CD4-positive, alpha-beta T cell (primary cell): ENCODE data around the gene CCL28. TPM values are rescaled to one million over a fixed set of nuclear protein-coding genes. Genes with fewer than 3 reads are reported as not detected.

Source experiments
- ATAC-seq: fragments of 200-7000 bp; cut with Tn5 transposase; one replicate; pipeline ENCODE4 v1.10.0; 2022; ENCODE audit warnings: mild to moderate bottlenecking; ENCODE audit not compliant: poor library complexity
- CTCF ChIA-PET: fragments of 350-600 bp; sonication (Branson Sonifier 250); formaldehyde crosslinking; loops from one replicate; lab custom pipeline; 2021; ENCODE audit warnings: antibody characterized with exemption, inconsistent platforms; lab: Charles Lee
- POLR2A ChIA-PET: fragments of 350-600 bp; sonication (Branson Sonifier 250); formaldehyde crosslinking; loops from one replicate; lab custom pipeline; 2021; ENCODE audit warnings: antibody characterized with exemption, inconsistent platforms; lab: Charles Lee
- DNase-seq, 14 experiments: peaks; one replicate each; pipeline ENCODE4 v3.0.0-alpha.2; 2013 to 2020; ENCODE audit warnings: mixed read lengths in 2 of 14
- H3K27ac ChIP-seq, 2 donors: one replicate each; pipeline versions ENCODE4 v1.5.1 to v1.7.0; 2013; ENCODE audit warnings: low read length in 2 of 2, low read depth in 1 of 2, mild to moderate bottlenecking in 1 of 2
- H3K27me3 ChIP-seq, 2 experiments: 1 replicate in 1 of 2; 2 replicates in 1 of 2; pipeline versions ENCODE4 v1.6.1 to v1.7.0; 2013; ENCODE audit warnings: low read length in 2 of 2, control low read depth in 1 of 2, mild to moderate bottlenecking in 1 of 2, moderate library complexity in 1 of 2; ENCODE audit not compliant: insufficient read depth in 2 of 2, control insufficient read depth in 1 of 2
- H3K36me3 ChIP-seq: one replicate; pipeline ENCODE4 v1.6.1; 2013; ENCODE audit warnings: low read length, control low read depth; ENCODE audit not compliant: insufficient read depth
- H3K4me1 ChIP-seq: one replicate; pipeline ENCODE4 v1.6.1; 2013; ENCODE audit warnings: low read length, control low read depth; ENCODE audit not compliant: insufficient read depth
- H3K4me3 ChIP-seq: one replicate; pipeline ENCODE4 v1.5.1; 2013; ENCODE audit warnings: mild to moderate bottlenecking, low read length, moderate library complexity
- H3K9me3 ChIP-seq, 2 experiments: 1 replicate in 1 of 2; 2 replicates in 1 of 2; pipeline versions ENCODE4 v1.6.1 to v1.7.0; 2013; ENCODE audit warnings: low read length in 2 of 2, mild to moderate bottlenecking in 2 of 2, control low read depth in 1 of 2, moderate library complexity in 1 of 2; ENCODE audit not compliant: control insufficient read depth in 1 of 2, insufficient read depth in 1 of 2
- H3K27ac Mint-ChIP-seq: one replicate; pipeline ENCODE4 v1.8.0; 2020; ENCODE audit warnings: mixed read lengths
- H3K27me3 Mint-ChIP-seq: one replicate; pipeline ENCODE4 v1.8.0; 2021; ENCODE audit warnings: mixed read lengths
- H3K36me3 Mint-ChIP-seq: one replicate; pipeline ENCODE4 v1.8.0; 2021; ENCODE audit warnings: low read depth, mixed read lengths
- H3K4me1 Mint-ChIP-seq: one replicate; pipeline ENCODE4 v1.8.0; 2021; ENCODE audit warnings: low read depth, mixed read lengths
- H3K4me3 Mint-ChIP-seq: one replicate; pipeline ENCODE4 v1.8.0; 2020; ENCODE audit warnings: mild to moderate bottlenecking, mixed read lengths
- H3K9me3 Mint-ChIP-seq: one replicate; pipeline ENCODE4 v1.8.0; 2020; ENCODE audit warnings: mixed read lengths
- CTCF ChIP-seq: fragments of 200-600 bp; IDR thresholded peaks from one replicate; pipeline ENCODE4 v1.8.0; 2022; ENCODE audit warnings: antibody characterized with exemption, mild to moderate bottlenecking
- intact Hi-C, 2 experiments: fragments of 100-400 bp; cut with DNase I in 1 of 2; cut with micrococcal nuclease in 1 of 2; formaldehyde crosslinking; loops; one replicate each; pipeline versions ENCODE4 v1.15.1 to v1.9.0; 2023 to 2025; cut with DNase I, micrococcal nuclease
- total RNA-seq, 174 experiments: library from RNA in 2 of 174; stranded (reverse) in 2 of 174; gene quantifications; one replicate each; pipeline ENCODE4 v1.2.3 and lab custom pipeline; 2021 to 2026

CCL28 gene
- total RNA-seq, 2 experiments from 2014 or later: 20.6 to 20.9 TPM

GRCh38 chr5:43437062-43437660 is 25.0 kb upstream of the CCL28 start:
- ChIA-PET CTCF (no interaction called here), POLR2A (no interaction called here)
- H3K36me3 Mint-ChIP-seq: peaks cover 6% of the 10 kb centered on the region
- no peaks in the 10 kb centered on the region for H3K27me3 Mint-ChIP-seq
- no peak for TF ChIP-seq CTCF
- DNase-seq (no peak), ATAC-seq (no peak)
- intact Hi-C loops: no loop called here
- H3K9me3 ChIP-seq: peaks cover 8 to 13% of the 10 kb centered on the region in 2 experiments
- H3K27ac Mint-ChIP-seq: no peak overlapping the region
- H3K4me1 ChIP-seq: no peaks in the 10 kb centered on the region
- peaks cover 7% of the 10 kb centered on the region for H3K9me3 Mint-ChIP-seq
- no peak overlapping the region for H3K4me3 ChIP-seq
- H3K27me3 ChIP-seq: no peaks in the 10 kb centered on the region
- no peaks in the 10 kb centered on the region for H3K36me3 ChIP-seq
- no peak overlapping the region for H3K27ac ChIP-seq
- no peaks in the 10 kb centered on the region for H3K4me1 Mint-ChIP-seq
- no peak overlapping the region for H3K4me3 Mint-ChIP-seq

GRCh38 chr5:43433382-43433781 is 21.2 kb upstream of the CCL28 start:
- peaks cover 6% of the 10 kb centered on the region for H3K36me3 Mint-ChIP-seq
- intact Hi-C loops: no loop called here
- ChIA-PET CTCF (interaction anchor here (0.6 kb wide), 1 partner anchor 11 kb away, joined by 3 read pairs; no protein-coding TSS in a partner anchor), POLR2A (interaction anchor here (1.2 kb wide), 1 partner anchor 51 kb away, joined by 3 read pairs; the partner anchor contains the start of gene TMEM267)
- no peak for TF ChIP-seq CTCF
- Histone ChIP-seq H3K27me3 (no peaks in the 10 kb centered on the region), H3K4me3 (no peak overlapping the region), H3K9me3 (peaks cover 8% of the 10 kb centered on the region in 2 experiments), H3K36me3 (no peaks in the 10 kb centered on the region), H3K27ac (no peak overlapping the region), H3K4me1 (no peaks in the 10 kb centered on the region)
- no peaks in the 10 kb centered on the region for H3K27me3 Mint-ChIP-seq
- H3K27ac Mint-ChIP-seq: no peak overlapping the region
- H3K4me3 Mint-ChIP-seq: no peak overlapping the region
- DNase-seq (no peak), ATAC-seq (no peak)
- no peaks in the 10 kb centered on the region for H3K4me1 Mint-ChIP-seq
- peaks cover 5% of the 10 kb centered on the region for H3K9me3 Mint-ChIP-seq

- Mint-ChIP-seq H3K27me3 (no peaks in the 10 kb centered on the region), H3K36me3 (no peaks in the 10 kb centered on the region), H3K27ac (no peak overlapping the region), H3K4me1 (no peaks in the 10 kb centered on the region), H3K4me3 (no peak overlapping the region), H3K9me3 (no peaks in the 10 kb centered on the region)
- intact Hi-C loops: no loop called here
- no peak for DNase-seq
- ChIA-PET POLR2A (interaction anchor here (1.2 kb wide), 1 partner anchor 51 kb away, joined by 3 read pairs; the partner anchor contains the start of gene TMEM267), CTCF (interaction anchor here (0.6 kb wide), 1 partner anchor 10 kb away, joined by 3 read pairs; no protein-coding TSS in a partner anchor)
- no peak for ATAC-seq
- Histone ChIP-seq H3K4me1 (no peaks in the 10 kb centered on the region), H3K4me3 (no peak overlapping the region), H3K27ac (no peak overlapping the region), H3K9me3 (peaks cover 1 to 6% of the 10 kb centered on the region in 2 experiments), H3K36me3 (no peaks in the 10 kb centered on the region), H3K27me3 (no peaks in the 10 kb centered on the region)
- TF ChIP-seq CTCF: no peak
These were observed 20.5 kb upstream of the CCL28 start for GRCh38 chr5:43432486-43433375.
